IPS-18a (cell line): ENCODE results near the gene ZDHHC4.
"Not testable (repeated sequence)": the region's sequence is repeated elsewhere in the genome, so short reads cannot be mapped to it uniquely, and the experiment has no call there.

Experiments used
- H3K27ac ChIP-seq: one replicate; pipeline ENCODE4 v1.5.1; 2013; ENCODE audit warnings: low read length
- H3K27me3 ChIP-seq: one replicate; pipeline ENCODE4 v1.6.1; 2013; ENCODE audit warnings: mild to moderate bottlenecking, low read length; ENCODE audit not compliant: control insufficient read depth, insufficient read depth
- H3K36me3 ChIP-seq: one replicate; pipeline ENCODE4 v1.6.1; 2013; ENCODE audit warnings: low read depth, low read length; ENCODE audit not compliant: control insufficient read depth
- H3K4me1 ChIP-seq: one replicate; pipeline ENCODE4 v1.6.1; 2013; ENCODE audit warnings: low read depth, low read length; ENCODE audit not compliant: control insufficient read depth
- H3K4me3 ChIP-seq: one replicate; pipeline ENCODE4 v1.5.1; 2013; ENCODE audit warnings: low read length
- H3K9ac ChIP-seq: one replicate; pipeline ENCODE4 v1.6.1; 2013; ENCODE audit warnings: mild to moderate bottlenecking, low read length, moderate library complexity
- H3K9me3 ChIP-seq: one replicate; pipeline ENCODE4 v1.6.1; 2013; ENCODE audit warnings: low read depth, low read length; ENCODE audit not compliant: control insufficient read depth

The ZDHHC4 gene

DNA sequence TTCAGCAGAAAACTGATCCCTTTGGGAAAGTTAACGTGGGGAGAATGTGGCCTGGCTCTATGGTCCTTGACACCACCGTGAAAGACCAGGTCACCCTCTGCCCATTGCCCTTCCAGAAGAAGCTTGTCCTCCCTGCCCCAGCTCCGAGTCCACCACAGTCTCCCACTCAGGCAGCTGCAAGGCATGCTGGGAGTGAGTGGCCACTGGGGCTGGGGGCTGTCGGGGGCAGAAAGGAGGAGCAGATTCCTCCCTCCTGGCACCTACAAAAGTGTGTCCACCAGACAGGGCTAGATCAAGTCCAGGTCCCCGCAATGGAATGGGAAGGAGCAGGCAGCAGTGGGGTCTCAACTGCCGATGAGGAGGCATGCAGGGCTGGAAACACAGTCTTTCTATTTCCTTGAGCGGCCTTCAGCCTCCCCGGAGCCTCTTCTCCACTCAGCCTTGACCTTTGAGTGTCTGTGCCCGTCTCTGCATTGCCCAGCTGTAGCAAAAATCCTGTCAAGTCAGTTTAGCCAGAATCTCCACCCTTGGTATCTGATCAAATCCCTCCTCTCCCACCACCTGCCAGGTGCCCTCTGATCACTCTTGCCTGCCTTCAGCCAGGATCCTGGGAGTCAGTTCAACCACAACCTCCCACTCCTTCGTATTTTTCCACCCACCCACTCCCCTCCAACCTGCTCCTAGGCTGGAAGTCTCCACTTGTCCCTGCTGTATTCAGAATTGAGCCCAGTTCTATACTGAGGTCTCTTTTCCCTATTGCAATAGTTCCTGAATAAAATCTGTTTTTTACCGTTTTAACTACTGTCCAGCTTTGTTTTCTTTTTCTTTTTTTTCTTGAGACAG is 53.0 kb downstream of the ZDHHC4 start:
- no peak overlapping the region for H3K4me3 ChIP-seq
- no peaks in the 10 kb centered on the region for H3K36me3 ChIP-seq
- no peak overlapping the region for H3K9ac ChIP-seq
- H3K4me1 ChIP-seq = no peaks in the 10 kb centered on the region
- no peak overlapping the region for H3K27ac ChIP-seq
- no peaks in the 10 kb centered on the region for H3K27me3 ChIP-seq
- no peaks in the 10 kb centered on the region for H3K9me3 ChIP-seq

DNA sequence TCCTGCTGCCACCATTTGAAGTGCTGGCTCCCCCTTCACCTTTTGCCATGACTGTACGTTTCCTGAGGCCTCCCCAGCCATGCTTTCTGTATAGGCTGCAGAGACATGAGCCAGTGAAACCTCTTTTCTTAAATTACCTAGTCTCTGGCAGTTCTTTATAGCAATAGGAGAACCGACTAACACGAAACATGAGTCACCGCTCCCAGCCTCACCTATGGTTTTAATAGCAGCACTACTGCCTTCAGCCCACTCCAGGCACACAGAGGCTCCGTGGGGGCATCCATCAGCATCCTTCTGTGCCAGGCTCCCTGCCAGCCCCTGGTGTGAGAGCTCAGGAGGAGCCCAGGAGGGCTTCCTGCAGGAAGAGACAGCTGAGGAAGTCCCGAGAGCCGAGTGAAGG is 54.4 kb downstream of the ZDHHC4 start:
- Histone ChIP-seq H3K27me3 (no peaks in the 10 kb centered on the region), H3K4me3 (no peak overlapping the region), H3K9ac (no peak overlapping the region), H3K36me3 (no peaks in the 10 kb centered on the region), H3K27ac (no peak overlapping the region), H3K9me3 (no peaks in the 10 kb centered on the region), H3K4me1 (no peaks in the 10 kb centered on the region)

- no peaks in the 10 kb centered on the region for H3K4me1 ChIP-seq
- no peaks in the 10 kb centered on the region for H3K27me3 ChIP-seq
- no peaks in the 10 kb centered on the region for H3K9me3 ChIP-seq
- no peaks in the 10 kb centered on the region for H3K36me3 ChIP-seq
- no peak overlapping the region for H3K27ac ChIP-seq
- no peak overlapping the region for H3K9ac ChIP-seq
- no peak overlapping the region for H3K4me3 ChIP-seq
Observed at GRCh38 chr7:6634021-6634420, 56.8 kb downstream of the ZDHHC4 start.

DNA sequence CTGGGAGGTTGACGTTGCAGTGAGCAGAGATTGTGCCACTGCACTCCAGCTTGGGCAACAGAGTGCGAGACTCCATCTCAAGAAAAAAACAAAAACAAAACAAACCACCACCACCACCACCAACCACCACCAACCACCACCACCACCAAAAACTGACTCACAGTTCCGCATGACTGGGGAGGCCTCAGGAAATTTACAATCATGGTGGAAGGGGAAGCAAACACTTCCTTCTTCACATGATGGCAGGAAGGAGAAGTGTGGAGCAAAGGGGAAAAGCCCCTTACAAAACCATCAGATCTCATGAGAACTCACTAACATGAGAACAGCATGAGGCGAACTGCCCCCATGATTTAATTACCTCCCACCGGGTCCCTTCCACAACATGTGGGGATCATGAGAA is 57.7 kb downstream of the ZDHHC4 start:
- not testable (repeated sequence) for H3K4me1 ChIP-seq, H3K27ac ChIP-seq, H3K36me3 ChIP-seq, H3K4me3 ChIP-seq, H3K9ac ChIP-seq, H3K9me3 ChIP-seq, H3K27me3 ChIP-seq

GRCh38 chr7:6636741-6637543 is 59.7 kb downstream of the ZDHHC4 start, which contains the start of gene ZNF316:
Gene ZNF316, plus strand, starts transcription at chr7:6637318. Its CDS starts 5,092 bp downstream, at chr7:6642410.
- H3K27ac ChIP-seq = no peak within 1 kb of the TSS
- peaks cover 5% of the 10 kb centered on the region for H3K4me1 ChIP-seq
- H3K4me3 ChIP-seq = peak within 1 kb of the TSS; percentile 52

GRCh38 chr7:6637544-6638229 is 60.4 kb downstream of the ZDHHC4 start:
- Histone ChIP-seq H3K9me3 (no peaks in the 10 kb centered on the region), H3K4me3 (peak overlapping the region; percentile 52), H3K27ac (no peak overlapping the region), H3K36me3 (no peaks in the 10 kb centered on the region), H3K4me1 (peaks cover 5% of the 10 kb centered on the region), H3K9ac (no peak overlapping the region), H3K27me3 (no peaks in the 10 kb centered on the region)

More at GRCh38 chr7:6636741-6637543, 59.7 kb downstream of the ZDHHC4 start, which contains the start of gene ZNF316:
- Histone ChIP-seq H3K36me3 (no peaks in the 10 kb centered on the region), H3K27me3 (no peaks in the 10 kb centered on the region), H3K9me3 (no peaks in the 10 kb centered on the region), H3K9ac (no peak within 1 kb of the TSS)
